ENCODE results near the gene ASAP2. TPM values are rescaled to one million over a fixed set of nuclear protein-coding genes. Genes with fewer than 3 reads are reported as not detected.

The ASAP2 gene
- polyA plus RNA-seq, 1 donor, result 18.8 TPM

- no peak for DNase-seq
These were observed 202.1 kb downstream of the ASAP2 start for GRCh38 chr2:9408641-9409151.

GRCh38 chr2:9410108-9410507 lies 203.5 kb downstream of the ASAP2 start:
- DNase-seq, result no peak

- DNase-seq, result no peak
These were observed 206.2 kb downstream of the ASAP2 start for GRCh38 chr2:9412781-9413180.

- DNase-seq, result no peak
These were observed 209.0 kb downstream of the ASAP2 start for GRCh38 chr2:9415516-9416169.

GRCh38 chr2:9416267-9416961 lies 209.8 kb downstream of the ASAP2 start:
- DNase-seq, result no peak

GRCh38 chr2:9416962-9417316 lies 210.3 kb downstream of the ASAP2 start:
- no peak for DNase-seq

- no peak for DNase-seq
These were observed 211.1 kb downstream of the ASAP2 start for GRCh38 chr2:9417725-9418124.

GRCh38 chr2:9418746-9419145 lies 212.1 kb downstream of the ASAP2 start:
- no peak for DNase-seq

GRCh38 chr2:9419541-9419940 lies 212.9 kb downstream of the ASAP2 start:
- DNase-seq, result no peak

GRCh38 chr2:9420495-9420894 lies 213.9 kb downstream of the ASAP2 start:
- no peak for DNase-seq

- peak; percentile 34 for DNase-seq
These were observed 215.9 kb downstream of the ASAP2 start for GRCh38 chr2:9422321-9423099.

- DNase-seq, result peak; percentile 99
These were observed 216.7 kb downstream of the ASAP2 start, which contains the start of the genes CPSF3 and ITGB1BP1 for GRCh38 chr2:9423100-9423921. TSS of gene CPSF3 (plus strand) at chr2:9423654. CDS start at chr2:9423774, 120 bp downstream. TSS of gene ITGB1BP1 (minus strand) at chr2:9423528. CDS start at chr2:9418697, 4,831 bp downstream.

GRCh38 chr2:9423922-9424272 lies 217.3 kb downstream of the ASAP2 start:
- no peak for DNase-seq

GRCh38 chr2:9424447-9425164 lies 218.0 kb downstream of the ASAP2 start:
- DNase-seq, result no peak

GRCh38 chr2:9428965-9429577 lies 222.5 kb downstream of the ASAP2 start:
- no peak for DNase-seq

GRCh38 chr2:9430316-9431293 lies 224.0 kb downstream of the ASAP2 start:
- no peak for DNase-seq

- no peak for DNase-seq
These were observed 227.9 kb downstream of the ASAP2 start for GRCh38 chr2:9434489-9434888.

- DNase-seq, result no peak
These were observed 232.9 kb downstream of the ASAP2 start for GRCh38 chr2:9439536-9439935.

GRCh38 chr2:9440058-9440727 lies 233.6 kb downstream of the ASAP2 start:
- DNase-seq, result no peak

All from hindlimb muscle (tissue), 1 donor.